Smooth muscle cell of trachea (primary cell): Measurements from ENCODE around the gene KRTCAP3. TPM values are rescaled to one million over a fixed set of nuclear protein-coding genes. Genes with fewer than 3 reads are reported as not detected.

ENCODE experiments used
- total RNA-seq: library from RNA; depleted of rRNA; stranded (reverse); fragments of >200 nt; gene quantifications from 2 replicates; pipeline ENCODE4 v1.2.1, GENCODE V29; 2014

The KRTCAP3 gene, protein sequence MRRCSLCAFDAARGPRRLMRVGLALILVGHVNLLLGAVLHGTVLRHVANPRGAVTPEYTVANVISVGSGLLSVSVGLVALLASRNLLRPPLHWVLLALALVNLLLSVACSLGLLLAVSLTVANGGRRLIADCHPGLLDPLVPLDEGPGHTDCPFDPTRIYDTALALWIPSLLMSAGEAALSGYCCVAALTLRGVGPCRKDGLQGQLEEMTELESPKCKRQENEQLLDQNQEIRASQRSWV
- not detected in 2 replicates for total RNA-seq

DNA sequence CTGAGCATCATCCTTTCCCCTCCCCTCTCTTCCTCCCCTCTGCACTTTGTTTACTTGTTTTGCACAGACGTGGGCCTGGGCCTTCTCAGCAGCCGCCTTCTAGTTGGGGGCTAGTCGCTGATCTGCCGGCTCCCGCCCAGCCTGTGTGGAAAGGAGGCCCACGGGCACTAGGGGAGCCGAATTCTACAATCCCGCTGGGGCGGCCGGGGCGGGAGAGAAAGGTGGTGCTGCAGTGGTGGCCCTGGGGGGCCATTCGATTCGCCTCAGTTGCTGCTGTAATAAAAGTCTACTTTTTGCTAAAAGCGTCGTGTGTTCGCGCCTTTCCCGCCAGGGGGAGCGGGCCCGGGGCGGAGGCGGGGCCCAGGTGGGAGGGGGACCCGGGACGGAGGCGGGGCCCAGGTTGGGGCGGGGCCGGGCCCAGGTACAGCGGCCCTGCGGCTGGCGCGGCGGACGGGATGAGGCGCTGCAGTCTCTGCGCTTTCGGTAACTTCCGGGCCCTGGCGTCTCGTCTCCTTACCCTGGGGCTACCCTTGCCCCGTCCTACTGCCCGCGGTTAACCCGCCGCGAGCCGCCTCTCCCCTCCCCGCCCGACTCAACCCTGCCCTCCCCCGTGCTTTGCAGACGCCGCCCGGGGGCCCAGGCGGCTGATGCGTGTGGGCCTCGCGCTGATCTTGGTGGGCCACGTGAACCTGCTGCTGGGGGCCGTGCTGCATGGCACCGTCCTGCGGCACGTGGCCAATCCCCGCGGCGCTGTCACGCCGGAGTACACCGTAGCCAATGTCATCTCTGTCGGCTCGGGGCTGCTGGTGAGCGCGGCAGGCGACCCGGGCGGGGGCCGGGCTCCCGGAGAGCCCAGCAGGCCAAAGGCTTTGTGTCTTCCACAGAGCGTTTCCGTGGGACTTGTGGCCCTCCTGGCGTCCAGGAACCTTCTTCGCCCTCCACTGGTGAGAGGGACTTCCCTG, at the start of gene KRTCAP3:
TSS of gene KRTCAP3 (plus strand) at position 424 of the 962 bp plus-strand sequence. CDS start at position 456, 32 bp downstream.

DNA sequence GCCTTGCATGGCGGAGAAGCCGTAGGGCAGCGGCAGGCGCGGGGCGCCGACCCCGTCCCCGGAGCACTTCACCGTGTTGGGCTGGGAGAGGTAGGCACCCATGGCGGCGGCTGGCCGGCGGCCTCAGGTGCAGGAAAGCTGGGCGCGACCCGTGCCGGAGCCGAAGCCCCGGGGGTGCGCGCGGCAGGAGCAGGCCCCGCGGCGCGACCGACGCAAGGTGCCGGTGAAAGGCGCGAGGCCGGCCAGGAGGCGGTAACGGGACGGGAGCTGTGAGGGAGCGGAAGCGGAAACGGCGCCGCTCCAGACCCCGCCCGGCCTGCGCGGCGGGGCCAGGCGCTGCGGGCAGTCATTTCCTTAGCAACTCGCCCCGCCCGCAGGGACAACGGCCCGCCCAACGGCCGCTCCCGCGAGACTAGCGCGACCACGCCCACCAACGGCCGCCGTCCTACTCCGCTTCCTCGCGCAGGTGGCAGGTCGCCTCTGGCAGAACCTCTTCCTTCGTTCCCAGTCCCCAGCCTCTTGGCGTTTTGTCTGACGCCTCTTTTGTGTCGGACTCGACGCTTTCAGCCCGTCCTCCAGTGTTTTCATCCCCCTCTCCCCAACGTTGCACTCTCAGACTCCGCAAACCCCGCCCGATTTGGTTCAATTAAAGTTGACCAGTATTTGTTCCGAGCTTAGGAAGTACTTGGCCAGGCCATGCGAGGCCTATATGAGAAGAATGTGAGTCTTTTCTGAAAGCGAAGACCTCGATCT, 32.7 kb upstream of the KRTCAP3 start, which contains the start of gene PPM1G:
TSS of gene PPM1G (minus strand) at position 271 of the 753 bp plus-strand sequence. CDS start at position 102, 169 bp downstream.

DNA sequence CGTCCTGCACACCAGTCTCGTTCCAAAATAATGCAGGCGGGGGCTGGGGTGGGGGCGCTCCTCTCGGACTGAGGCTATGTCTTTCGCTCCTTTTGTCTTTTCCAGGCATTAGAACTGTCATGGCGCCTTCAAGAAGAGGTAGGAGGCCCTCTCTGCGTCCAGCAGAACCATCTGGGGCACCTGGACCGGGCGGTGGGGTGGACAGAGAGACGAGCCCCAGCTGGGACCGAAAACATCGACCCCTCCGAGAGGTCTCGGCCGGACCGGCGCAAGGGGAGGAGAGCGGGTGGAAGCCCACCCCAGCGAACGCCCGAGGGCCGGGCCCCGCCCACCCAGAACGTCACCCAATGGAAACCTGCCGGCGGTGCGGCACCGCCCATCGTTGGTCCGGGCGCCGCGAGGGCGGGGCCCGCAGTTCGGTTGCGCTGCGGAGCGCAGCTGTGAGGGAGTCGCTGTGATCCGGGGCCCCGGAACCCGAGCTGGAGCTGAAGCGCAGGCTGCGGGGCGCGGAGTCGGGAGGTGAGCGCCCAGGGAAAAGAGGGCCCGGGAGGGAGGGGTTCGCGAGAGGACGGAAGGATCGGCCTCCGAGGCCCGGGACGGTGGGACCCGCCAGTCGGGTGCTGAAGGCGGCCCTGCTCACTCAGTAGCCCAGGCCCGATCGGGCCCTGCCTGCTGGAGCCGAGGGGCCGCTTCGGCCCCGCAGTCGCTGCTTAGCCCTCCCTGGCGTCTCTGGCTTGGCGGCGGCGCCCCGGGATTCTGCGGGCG, 13.8 kb upstream of the KRTCAP3 start, which contains the start of gene NRBP1:
TSS of gene NRBP1 (plus strand) at position 419 of the 765 bp plus-strand sequence. CDS start 4,643 bp downstream, outside the sequence.

DNA sequence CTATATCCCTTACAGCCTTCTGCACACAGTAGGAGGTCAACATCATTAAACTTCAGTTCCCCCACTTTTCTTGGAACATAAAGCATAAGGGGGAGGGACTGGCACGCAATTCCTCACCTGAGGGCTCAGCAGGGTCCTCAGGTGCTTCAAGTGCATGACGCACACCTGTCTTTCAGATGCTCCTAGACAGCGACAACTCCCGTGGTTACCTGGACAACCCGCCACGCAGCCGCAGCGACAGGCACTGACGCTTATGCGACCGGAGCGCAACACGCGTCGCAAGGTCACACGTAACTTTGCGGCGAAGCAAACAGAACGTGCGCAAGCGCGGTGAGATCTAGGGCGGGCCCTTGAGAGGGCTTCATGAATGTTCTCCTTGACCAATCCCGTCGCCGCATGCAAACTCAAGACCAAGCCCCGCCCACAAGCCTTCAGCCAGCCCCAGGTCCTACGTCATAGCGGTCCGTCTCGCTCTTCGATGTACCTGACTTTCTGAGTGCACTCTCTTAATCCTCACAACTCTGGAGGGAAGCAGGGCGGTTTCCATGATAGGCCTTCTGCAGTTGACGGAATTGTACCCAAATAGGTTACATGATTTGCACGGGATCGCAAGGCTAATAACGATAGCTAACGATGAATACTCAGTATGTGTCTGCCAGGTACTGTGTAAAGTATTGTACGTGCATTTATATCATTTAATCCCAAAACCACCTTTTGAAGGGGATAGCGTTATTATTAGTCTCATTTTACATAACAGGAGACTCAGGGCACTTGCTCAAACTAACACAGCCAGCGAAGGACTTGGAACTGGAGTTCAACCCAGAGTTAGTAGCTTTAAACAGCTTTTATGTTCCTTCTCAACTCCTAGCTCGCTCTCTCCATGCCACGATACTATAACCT, 47.6 kb downstream of the KRTCAP3 start, which contains the start of gene IFT172:
TSS of gene IFT172 (minus strand) at position 246 of the 900 bp plus-strand sequence. CDS start at position 156, 90 bp downstream.

Other genes with a start within 250 kb of the KRTCAP3 start
- 197 and 218 TPM in 2 replicates for gene ATRAID, start 230.3 kb upstream of the KRTCAP3 start, total RNA-seq
- 13.7 and 15.1 TPM in 2 replicates for gene SLC5A6, start 230.1 kb upstream of the KRTCAP3 start, total RNA-seq
- 37.8 and 41.5 TPM in 2 replicates for gene CAD, start 225.0 kb upstream of the KRTCAP3 start, total RNA-seq
- 0.15 and 0.50 TPM in 2 replicates for gene SLC30A3, start 179.3 kb upstream of the KRTCAP3 start, total RNA-seq
- not detected in 2 replicates for gene DNAJC5G, start 166.9 kb upstream of the KRTCAP3 start, total RNA-seq
- under 0.01 TPM in 1 of 2 replicates, not detected in the other for gene TRIM54, start 160.0 kb upstream of the KRTCAP3 start, total RNA-seq
- gene UCN, start 133.9 kb upstream of the KRTCAP3 start, total RNA-seq = 1.5 and 1.8 TPM in 2 replicates
- 111 and 117 TPM in 2 replicates for gene MPV17, start 119.3 kb upstream of the KRTCAP3 start, total RNA-seq
- 33.4 and 34.6 TPM in 2 replicates for gene GTF3C2, start 85.6 kb upstream of the KRTCAP3 start, total RNA-seq
- gene EIF2B4, start 72.0 kb upstream of the KRTCAP3 start, total RNA-seq = 30.4 and 31.1 TPM in 2 replicates
- 164 and 222 TPM in 2 replicates for gene SNX17, start 71.8 kb upstream of the KRTCAP3 start, total RNA-seq
- 9.3 and 10.1 TPM in 2 replicates for gene ZNF513, start 61.6 kb upstream of the KRTCAP3 start, total RNA-seq
- gene PPM1G, start 32.8 kb upstream of the KRTCAP3 start, total RNA-seq = 52.3 and 72.1 TPM in 2 replicates
- gene NRBP1, start 13.8 kb upstream of the KRTCAP3 start, total RNA-seq = 98.9 and 122 TPM in 2 replicates
- gene IFT172, start 47.4 kb downstream of the KRTCAP3 start, total RNA-seq = 35.2 and 40.4 TPM in 2 replicates
- 21.7 and 34.7 TPM in 2 replicates for gene FNDC4, start 52.8 kb downstream of the KRTCAP3 start, total RNA-seq
- 0.17 and 1.0 TPM in 2 replicates for gene GCKR, start 54.5 kb downstream of the KRTCAP3 start, total RNA-seq
- gene ZNF512, start 140.7 kb downstream of the KRTCAP3 start, total RNA-seq = 30.9 and 42.0 TPM in 2 replicates
- 1.7 and 3.1 TPM in 2 replicates for gene CCDC121, start 186.6 kb downstream of the KRTCAP3 start, total RNA-seq
- gene GPN1, start 186.7 kb downstream of the KRTCAP3 start, total RNA-seq = 32.1 and 52.2 TPM in 2 replicates
- gene SUPT7L, start 221.2 kb downstream of the KRTCAP3 start, total RNA-seq = 14.9 and 22.8 TPM in 2 replicates
- gene SLC4A1AP, start 221.5 kb downstream of the KRTCAP3 start, total RNA-seq = 28.1 and 38.7 TPM in 2 replicates